Embryonic facial prominence (tissue), 1 donor: ENCODE measurements around the gene ADORA3.
"Not testable (repeated sequence)": the region's sequence is repeated elsewhere in the genome, so short reads cannot be mapped to it uniquely, and the experiment has no call there.

Experiments
- DNase-seq: peaks from one replicate; pipeline ENCODE4 v3.0.0-alpha.2; 2016; ENCODE audit errors: extremely low spot score

Gene ADORA3

DNA sequence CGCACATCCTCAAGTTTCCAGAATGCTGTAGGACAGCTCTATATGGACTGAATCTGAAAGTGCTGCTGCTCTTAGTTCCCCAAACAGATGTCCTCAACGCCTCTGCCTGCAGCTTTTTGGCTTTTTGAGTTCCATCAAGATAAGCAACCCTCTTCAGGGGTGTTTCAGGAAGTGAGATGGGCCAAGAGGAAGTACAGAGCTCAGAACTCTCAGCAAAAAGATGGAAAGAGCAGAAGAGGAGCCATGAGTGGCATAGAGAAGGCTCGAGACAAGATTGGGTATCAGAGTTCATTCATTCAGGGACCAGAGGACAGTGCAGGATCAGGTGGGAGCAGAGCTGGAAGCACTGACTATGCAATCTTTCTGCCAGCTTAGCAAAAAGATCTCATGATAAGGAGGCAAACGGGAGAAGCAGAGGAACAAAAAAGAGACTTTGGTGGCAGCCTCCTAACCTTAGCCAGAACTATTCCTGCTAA lies at the start of gene ADORA3, which contains the start of gene TMIGD3:
Gene ADORA3, minus strand, starts transcription at position 49 of the 476 bp plus-strand sequence. CDS start 279 bp downstream, outside the sequence.
Gene TMIGD3, minus strand, starts transcription at position 49 of the 476 bp plus-strand sequence. CDS start 279 bp downstream, outside the sequence.
- DNase-seq: no peak

DNA sequence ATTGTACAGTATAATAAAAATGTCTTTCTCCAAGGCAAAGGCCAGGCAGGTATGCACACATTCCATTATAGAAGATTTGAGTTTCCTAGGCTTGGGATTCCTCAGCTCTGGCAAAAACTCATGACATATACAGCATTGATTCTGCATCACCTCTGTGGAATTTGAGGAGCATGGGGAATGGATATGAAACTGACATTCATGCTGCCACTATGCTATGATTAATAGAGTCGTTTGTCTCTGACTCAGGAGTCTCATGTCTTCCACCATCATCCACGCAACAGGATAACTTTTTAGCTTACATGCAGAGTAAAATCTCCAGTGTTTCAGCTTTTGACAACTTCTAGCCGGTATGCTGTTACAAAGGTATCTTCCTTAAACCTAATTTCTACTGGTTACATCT lies 49.8 kb upstream of the ADORA3 start:
- DNase-seq: no peak

DNA sequence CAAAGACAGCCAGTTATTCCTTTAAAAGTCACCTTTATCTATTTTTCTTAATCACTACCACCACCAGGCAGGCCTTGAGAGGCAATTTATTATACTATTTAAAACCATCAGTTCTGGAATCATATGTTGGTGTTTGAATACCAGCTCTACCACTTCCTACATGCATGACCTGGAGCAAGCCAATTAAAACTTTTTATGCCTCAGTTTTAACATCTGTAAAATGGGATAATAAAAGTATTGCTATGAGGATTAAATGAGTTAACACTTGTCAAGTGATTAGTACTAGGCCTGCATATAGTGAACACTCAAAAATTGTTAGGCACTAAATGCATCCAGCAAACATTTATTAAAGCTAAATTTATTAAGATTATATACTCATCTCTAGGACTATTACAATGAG lies 49.2 kb upstream of the ADORA3 start:
- no peak for DNase-seq

DNA sequence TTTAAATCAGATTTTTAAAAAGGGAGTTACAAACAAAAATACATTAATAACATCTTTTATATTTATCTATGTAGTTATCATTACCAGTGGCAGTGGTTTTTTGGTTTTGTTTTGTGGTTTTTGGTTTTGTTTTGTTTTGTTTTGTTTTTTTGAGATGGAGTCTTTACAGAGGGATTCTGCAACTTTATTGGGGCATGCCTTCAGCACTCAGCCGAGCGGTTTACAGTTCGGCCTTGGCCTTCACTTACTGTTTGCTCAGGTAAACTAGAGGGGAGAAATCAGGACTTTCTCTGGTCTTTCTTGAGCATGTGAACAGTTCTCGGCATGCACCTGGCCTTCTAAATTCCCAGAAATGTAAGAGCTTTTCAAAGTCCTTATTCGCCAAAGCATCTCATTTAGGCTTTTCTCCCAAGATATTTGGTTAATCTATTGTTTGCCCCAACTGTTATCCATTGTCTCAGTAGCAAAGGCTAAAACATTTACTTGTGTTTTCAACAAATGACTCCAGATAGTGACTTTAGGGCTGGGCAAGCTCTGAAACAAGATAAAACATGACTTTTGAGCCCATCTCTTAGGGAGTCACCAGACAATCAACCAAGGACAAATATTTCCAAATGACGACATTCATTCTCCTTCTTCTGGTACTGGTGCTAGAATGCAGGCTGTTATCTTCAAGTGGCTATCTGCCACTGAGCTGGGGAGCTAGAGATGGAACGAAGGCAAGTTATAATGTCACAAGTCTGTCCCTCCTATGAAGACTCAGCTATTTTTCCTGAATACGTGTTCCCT lies 48.4 kb upstream of the ADORA3 start:
- DNase-seq: no peak

DNA sequence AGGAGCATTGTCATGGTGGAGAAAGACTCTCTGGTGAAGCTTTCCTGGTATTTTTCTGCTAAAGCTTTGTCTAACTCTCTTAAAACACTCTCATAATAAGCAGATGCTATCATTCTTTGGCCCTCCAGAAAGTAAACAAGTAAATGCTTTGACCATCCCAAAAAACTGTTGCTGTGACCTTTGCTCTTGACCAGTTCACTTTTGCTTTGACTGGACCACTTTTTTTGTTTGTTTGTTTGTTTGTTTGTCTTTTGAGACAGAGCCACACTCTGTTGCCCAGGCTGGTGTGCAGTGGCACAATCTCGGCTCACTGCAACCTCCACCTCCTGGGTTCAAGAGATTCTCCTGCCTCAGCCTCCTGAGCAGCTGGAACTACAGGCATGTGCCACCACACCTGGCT lies 44.4 kb upstream of the ADORA3 start:
- not testable (repeated sequence) for DNase-seq

DNA sequence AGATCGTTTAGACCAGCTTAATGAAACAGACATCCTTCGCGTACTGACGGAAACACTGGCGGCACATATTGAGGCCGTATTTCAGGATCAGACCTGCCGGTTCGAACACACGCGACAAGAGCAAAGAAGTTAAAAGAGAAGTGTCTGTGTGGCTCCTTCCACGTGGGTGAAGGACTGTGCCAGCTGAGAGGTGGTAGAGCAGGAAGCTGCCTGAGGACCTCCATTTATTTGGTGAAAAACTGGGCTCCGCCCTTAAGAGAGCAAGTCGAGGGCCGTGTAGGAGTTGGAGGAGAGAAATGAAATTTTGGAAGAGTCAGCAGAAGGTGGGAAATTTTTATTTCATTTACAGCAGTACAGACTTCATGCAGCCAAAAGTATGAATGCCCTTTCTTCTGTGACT lies 38.8 kb upstream of the ADORA3 start:
- DNase-seq: no peak

DNA sequence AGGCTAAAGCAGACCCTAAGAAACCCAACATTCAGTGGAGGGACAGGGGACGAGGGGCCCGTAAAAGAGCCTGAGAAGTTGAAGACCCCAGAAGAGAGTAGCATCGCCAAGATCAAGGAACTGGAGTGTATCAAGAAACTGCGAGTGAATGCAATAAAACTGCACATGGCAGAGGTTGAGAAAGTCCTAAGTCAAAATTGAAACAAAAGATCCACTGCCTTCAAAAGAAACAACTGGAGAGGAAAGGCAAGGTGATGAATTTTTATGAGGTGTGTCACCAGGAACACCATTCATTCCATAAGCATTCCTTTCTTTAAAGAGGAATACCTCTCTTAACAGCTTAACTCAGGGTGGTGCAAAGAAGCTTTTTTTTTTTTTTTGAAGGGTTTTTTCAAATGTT lies 38.3 kb upstream of the ADORA3 start:
- no peak for DNase-seq

DNA sequence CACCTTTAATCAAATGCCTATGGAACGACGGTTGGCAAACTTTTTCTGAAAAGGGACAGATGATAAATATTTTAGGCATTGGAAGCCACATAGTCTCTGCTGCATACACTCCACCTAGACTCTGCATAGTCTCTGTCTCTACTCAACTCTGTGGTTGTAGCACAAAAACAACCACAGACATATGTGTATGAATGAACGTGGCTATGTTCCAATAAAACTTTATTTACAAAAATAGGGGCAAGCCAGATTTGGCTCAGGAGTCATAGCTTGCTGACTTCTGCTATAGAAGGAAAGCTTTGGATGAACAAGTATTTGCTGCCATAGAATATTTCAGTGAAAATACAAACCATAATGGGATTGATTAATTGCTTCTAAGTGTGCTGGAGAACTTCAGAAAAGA lies 37.5 kb upstream of the ADORA3 start:
- DNase-seq: no peak

DNA sequence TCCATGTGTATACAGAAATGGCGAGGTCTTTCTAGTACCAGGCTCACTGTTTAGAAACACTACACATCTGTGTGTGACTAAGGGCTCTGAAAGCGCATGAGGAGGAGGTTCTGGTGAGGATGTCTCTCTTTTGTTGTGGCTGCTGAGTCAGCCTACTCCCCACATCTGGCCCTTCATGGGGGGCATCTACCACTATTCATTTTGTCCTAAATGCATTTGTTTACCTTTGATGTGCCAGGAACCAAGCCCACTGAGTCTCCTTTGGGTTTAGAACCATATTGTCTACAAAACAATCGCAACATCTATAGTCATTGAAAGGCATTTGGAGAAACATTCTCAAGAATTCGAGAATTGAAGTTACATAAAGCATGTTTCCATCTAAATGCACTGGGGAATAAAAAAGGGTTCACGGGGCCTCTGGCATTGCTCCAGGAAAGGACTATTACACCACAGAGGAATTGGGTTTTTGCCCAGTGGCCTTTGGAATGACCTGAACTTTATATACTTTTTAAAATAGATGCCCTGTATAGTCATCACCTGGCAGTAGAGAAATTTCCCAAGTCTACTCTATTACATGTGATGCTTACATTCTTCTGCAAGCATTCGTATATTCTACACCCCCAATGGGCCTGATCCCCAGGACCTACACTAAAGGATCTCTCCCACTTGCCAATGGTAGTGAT lies 35.1 kb upstream of the ADORA3 start:
- DNase-seq: no peak

DNA sequence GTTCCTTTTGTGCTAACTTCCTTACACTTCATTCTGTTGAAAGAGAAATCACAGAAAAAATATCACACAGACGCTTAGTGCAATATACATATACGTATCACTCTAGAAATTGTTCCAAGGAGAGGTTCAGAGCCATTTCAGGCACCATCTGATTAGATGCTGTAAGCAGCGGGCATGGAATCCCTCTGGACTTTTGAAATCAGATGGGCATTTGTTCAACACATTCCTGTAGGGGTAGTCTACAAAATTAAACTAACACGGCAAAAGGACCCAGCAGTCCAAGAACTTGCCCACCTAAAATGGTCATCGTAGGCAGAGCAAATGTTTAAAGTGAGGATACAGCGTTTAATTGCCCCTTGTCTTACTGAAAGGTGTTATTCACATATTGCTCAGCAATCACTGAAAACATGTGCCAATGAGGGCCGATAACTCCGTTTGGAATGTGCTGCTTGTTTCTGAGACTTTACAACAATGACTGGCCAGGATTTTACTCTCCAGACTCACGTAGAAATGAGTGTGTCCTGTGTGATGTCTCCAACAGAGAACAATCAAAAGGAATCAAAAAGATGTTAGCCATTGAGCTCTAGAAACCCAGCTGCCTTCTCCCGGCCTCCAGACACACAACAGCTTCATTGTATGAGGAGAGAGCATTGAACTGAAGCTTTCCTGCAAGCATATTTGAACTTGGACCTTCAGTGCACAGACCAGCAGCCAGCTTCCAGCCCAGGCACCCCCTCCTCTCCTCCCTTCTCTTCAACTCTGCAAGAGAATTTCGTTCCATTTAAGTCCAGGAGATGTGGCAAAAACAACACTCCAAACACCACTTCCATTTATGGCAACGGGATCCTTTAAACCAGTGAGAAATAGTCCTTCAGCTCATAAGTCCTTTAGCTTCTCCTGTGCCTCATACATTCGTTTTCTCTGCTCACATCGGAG lies 32.1 kb upstream of the ADORA3 start:
- no peak for DNase-seq

DNA sequence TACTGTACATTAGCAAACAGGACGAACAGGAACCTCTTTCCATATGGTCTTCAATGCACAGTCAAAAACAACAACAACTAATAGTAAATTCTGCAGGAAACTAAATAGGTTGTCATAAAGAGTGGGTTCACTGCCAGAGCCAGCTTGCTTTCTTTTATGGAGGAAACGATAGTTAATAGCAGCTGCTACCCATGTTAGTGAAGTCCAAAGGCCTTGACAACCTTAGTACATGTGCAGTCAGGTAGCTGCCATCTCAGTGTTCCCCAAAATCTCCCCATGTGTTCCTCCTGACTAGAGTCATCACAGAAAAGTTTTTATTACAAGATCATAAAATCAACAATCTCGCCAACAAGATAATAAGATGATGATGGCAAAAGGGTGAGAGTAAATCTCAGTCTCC lies 16.6 kb upstream of the ADORA3 start:
- no peak for DNase-seq

DNA sequence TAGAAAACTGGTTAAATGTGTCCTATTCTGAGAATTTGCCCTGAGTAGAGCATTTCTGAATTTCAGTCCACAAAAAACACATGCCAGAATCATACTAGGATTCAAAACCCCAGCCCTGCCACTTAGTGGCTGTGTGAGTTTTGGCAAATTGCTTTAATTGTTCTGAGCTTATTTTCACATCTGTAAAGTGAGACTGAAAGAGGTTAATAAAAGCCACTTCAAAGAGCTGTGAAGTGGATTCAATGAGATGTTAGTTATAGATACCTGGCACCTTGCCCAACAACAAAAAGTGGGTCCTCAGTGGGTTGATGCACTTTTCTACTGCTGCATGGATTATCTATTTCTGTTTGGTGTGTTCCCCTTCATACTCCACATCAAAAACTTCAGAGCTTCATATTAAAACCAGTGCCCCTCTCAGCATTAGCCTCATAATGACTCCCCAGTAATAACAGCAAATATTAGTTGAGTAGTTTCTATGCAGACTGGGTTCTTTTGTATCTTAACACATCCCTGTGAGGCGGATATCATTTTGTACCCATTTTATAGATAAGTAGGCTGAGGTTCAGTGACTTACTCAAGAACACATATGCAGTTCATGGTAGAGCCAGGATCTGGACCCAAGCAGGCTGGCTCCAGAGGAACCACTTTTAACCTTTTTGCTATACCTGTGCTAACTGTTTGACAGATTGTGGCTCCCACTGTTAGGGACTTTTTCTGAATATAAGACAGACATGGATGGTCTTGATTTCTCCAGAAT lies 14.2 kb upstream of the ADORA3 start:
- no peak for DNase-seq

DNA sequence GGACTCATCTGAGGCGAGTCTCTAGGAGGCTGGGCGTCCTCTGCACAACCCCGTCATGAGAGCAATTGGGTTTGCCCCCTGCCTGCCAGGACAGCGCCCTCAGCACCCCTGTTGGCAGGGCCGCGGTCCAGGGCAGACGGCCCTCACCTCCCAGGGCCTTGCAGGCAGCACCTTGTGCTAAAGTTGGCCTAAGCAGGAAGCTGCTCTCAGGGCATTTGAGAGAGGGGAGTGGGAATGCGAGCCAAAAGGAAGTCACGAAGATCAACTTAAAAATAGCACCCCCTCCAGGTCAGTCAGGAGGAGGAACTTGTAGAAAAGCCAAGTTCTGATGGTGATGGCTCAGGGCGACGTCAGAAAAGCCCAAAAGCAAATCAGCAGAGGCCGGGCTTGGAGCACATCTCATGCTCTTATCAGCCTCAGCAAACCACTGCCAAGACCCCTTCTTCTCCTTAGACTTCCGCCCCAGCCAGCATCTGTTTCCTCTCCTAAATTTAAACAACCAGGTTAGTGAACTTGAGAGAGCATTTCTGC lies 12.6 kb upstream of the ADORA3 start:
- DNase-seq: no peak

DNA sequence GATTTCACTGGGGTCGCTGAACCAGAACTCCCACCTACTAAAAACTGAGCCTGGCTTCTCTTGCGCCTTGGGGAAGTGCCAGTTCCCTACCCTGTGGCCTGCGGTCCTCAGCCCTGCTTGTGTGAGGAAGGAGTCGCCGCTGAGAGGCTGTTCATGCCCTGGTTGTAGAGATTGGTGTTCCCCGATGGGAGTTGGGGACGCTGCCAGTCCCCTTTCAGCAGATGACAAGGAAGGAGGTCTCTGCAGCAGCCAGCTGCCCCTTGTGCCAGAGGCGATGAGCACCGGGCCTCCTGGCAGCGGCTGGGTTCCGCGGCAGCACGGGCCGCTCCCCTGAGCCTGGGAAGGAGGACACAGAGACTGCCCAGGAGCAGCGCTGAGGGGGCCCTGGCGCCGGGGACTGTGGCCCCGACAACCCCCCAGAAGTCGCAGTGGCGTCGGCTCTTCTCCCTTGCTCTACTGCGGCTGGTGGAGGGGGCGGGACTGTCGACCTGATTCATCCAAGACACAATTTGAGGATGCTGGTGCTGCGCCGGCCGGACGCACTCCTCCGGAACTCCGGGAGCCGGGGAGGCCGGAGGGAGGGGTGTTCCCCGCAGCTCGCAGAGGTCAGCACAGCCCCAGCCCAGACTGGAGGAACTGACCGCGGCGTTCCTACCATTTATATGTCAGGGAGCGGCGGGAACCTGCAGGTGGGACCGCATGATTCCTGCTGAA lies 12.0 kb upstream of the ADORA3 start:
- DNase-seq: no peak

DNA sequence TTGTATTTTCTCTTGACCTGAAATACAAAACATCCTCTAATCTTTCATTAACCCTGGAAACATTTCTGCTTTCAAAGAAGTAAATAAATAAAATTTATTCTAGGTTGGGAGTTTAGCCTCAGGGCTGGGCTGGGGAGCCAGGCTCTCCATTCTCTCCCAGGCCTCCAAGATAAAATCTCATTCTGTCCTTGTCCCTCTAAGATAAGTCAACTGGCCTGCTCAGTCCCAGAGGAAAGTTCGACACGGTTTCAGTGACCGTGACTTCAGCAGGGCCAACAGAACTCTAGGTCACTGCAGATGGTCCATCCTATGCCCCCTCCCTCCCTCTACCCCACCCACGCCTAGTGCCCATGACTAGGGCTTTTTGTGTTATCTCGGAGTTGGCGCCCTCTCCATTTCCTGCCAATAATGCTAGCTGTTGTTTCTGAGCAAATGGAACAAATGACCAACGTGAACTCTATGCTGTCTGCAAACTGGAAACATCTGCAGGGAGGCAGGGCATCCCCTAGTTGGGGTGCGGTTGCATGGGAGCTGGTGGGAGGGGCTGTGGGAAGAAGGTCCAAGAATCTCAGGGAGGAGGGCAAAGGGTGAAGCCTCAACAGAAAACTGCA lies 10.1 kb upstream of the ADORA3 start:
- DNase-seq: no peak

DNA sequence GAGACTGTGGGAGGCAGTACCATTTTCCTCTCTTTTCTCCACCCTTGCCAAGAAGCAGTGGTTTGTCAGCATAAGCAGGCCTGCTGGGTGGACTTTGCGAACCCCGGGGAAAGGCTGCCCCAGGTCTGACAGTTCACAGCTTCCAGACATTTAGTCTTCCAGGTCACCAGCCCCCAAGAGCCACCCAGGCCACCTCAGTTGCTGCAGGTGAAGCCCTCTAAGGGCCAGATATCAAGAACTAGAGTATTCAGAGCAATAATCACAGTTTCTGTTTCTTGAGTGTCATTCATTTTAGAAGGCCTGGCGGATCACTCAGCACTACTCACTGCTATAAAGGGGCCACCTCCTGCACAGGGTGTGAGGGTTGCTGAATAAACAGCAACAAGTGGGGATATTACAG lies 9.5 kb upstream of the ADORA3 start:
- no peak for DNase-seq

DNA sequence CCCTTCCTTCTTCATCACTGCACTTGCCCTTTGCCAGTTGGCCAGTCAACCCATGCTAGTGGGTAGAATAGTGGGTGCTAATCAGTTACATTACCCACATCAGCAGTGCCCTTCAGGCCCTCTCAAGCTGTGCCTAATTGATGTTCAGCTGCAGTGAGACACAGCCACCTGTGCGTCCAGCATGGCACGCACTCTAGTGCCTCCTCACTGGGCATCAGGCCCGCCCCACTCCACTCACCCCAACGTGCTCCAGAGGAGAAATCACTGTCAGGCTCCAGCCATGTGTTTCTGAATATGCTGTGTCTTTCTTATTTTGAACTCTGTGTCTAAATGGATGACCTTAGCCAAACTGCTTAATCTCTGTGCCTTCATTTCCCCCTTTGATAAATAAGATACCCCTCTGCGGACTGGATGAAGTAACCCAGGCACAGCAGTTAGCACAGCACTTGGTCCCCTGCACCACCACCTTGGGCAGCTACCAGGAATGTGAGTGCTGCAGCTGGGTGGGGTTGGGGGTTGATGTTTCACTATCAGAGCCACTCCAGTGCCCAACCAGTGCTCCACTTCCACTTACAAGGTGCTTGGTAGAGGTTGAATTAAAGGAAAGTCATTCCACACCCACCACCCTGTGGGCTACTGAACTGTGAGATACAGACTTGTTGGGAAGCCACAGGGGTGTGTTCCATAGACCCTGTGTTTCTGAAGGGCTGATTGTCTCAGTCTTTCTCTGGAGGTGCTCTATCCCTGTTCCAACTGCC lies 8.9 kb upstream of the ADORA3 start:
- DNase-seq: no peak

DNA sequence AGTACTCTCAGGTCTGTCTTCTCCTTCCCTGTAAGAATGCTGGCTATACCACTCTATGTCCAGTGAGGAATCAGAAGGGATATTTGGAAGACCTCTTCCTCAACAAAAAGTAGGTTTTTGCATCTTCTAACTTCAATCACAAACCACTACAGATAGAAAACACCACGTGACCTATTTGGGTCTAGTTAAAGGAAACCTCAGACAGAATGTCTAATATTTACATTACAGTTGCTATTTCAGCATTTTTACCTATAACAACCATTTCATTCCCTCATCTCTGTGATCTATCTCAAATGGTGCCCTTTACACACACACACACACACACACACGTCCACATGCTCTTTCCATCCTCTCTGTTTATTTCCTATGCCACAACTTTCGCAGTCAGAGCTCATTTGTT lies 7.9 kb upstream of the ADORA3 start:
- no peak for DNase-seq

DNA sequence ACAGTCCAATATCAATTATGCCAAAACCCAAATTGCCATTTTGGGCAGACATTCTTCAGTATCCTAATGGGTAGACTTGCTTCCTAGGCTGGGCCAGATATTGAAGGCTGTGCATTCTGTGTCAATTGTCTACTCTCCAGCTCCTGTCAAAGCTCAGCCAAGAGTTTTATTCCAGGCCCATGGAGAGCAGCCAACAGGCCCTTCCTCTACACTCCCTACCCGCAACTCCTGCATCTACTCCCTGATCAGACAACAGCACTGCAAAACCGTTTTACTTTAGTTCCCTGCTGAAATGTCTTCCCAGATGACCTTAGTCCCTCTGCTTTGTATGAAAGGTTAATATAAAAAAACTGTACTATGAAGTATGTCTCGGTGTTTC lies 6.6 kb upstream of the ADORA3 start:
- DNase-seq: no peak
